Hepatic stellate cell (primary cell): ENCODE data around the gene TTYH3.
"Not testable (repeated sequence)": the region's sequence is repeated elsewhere in the genome, so short reads cannot be mapped to it uniquely, and the experiment has no call there.

Experiments
- DNase-seq: peaks from one replicate; pipeline ENCODE4 v3.0.0; 2011; ENCODE audit warnings: low spot score

Gene TTYH3

DNA sequence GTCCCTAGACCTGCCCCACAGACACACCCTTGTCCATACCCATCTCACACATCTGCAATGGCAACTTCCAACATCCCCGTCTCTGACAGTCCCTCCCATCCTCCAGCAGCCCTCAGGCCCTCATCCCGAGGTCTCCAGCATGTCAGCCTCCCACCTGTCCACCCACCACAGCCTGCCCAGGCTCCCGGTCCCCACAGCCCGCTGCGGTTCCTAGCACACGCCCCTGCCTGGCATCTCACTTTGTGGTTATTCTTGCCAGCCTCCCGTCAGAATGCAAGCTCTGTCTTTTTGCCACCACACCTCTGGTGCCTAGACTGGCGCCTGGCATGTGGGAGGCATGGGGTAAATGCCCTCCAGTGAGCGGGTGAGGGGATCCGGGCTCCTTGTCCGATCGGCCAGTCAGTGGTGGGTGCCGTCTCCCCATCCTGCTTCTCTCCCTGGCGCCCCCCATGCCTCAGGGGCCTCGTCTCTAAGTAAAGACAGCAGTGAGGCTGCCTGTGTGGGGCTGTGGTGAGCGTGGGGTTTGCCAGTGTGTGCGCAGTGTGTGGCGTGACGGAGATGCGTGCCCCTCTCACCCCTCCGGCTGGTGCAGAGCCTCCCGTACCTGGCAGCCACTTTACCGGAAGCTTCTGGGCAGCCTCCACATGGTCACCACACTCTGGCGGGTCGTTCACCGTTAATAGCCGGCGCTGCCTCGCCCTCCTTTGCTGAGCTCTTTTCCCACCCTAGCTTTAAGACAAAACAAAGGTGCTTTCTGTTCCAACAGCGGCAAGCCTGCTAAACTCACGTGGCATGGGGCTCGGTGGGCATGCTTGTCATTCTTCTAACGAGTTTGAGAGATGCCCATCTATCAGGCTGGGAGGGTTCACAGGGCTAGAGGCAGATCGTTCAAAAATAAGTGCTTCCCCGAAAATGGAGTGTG is 28.5 kb upstream of the TTYH3 start:
- no peak for DNase-seq

DNA sequence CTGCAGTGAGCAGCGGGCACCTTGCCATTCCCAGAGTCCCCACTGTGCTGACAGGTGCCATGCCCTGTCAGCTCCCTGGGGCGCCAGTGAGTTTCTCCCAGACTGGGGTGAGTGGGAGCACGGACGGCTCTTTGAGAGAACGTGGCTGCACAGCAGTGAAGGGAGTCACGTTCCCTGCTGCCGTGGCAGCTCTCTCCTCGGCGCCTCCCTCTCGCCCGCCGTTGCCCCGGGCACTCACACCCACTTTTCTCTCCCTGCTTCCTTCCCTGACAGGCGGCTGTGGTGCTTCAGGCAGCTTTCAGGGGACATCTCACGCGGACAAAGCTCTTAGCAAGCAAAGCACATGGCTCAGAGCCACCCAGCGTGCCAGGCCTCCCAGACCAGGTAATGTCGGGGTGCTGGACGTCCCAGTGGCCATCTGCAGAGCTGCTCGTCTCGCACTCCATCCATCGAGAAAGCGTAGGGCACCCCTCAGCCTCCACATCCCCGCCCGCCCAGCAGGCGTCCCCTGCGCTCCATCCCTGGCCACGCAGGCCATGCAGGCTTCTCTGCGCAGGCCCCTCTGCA is 27.1 kb upstream of the TTYH3 start:
- DNase-seq, result no peak

DNA sequence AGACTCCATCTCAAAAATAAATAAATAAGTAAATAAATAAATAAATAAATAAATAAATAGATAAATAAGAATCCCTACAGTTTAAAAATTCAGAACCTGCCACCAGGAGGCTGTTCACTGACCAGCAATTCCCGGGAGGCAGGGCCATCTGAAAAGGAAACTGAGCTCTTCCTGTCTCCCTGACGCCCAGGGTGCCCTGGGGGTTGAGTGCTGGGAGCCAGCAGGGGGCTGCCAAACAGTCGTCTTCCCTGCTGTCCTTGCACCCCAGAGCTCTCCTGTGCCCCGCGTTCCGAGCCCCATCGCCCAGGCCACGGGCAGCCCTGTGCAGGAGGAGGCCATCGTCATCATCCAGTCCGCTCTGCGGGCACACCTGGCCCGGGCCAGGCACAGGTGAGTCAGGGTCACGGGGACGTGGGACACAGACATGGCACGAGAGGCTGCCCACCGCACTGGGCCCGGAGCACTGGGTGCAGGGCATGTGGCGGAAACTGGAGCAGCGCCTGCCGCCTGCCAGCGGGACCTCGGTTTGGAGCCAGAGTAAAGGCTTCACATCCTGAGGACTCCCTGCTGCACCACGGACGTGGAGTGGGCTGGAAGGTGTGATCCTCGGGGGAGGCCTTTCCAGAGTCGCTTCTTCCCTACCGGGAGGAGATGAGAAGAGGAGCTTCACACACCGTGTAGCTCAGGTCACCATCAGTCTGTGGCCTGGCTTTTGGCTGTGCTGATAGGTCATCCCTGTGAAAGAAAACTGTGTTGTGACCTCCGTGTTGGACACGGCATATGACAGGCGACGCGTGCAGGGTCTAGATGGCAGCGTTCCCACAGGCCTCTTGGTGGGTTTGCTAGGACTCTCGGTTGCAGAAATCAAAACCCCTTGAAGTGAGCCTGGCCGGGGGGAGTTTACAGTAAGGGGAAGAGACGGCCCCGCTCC is 25.9 kb upstream of the TTYH3 start:
- no peak for DNase-seq

DNA sequence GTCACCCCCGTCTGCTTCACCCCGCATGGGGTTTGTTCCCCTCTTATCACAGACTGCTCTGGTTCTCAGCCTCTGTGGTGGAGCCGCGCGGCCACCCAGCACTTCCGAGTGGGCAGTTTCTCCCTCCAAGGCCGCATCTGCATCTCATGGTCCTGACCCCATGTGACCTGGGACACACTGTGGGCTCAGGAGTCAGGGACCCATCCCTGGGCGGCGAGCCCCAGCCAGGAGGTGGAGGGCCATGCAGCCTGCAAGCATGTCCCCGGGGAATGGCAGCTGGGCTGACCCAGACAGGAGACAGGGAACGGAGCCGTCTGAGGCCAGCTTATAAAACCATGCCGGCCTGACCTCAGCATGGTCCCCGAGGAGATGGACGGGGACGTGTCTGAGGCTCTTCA is 25.2 kb upstream of the TTYH3 start:
- DNase-seq, result no peak

DNA sequence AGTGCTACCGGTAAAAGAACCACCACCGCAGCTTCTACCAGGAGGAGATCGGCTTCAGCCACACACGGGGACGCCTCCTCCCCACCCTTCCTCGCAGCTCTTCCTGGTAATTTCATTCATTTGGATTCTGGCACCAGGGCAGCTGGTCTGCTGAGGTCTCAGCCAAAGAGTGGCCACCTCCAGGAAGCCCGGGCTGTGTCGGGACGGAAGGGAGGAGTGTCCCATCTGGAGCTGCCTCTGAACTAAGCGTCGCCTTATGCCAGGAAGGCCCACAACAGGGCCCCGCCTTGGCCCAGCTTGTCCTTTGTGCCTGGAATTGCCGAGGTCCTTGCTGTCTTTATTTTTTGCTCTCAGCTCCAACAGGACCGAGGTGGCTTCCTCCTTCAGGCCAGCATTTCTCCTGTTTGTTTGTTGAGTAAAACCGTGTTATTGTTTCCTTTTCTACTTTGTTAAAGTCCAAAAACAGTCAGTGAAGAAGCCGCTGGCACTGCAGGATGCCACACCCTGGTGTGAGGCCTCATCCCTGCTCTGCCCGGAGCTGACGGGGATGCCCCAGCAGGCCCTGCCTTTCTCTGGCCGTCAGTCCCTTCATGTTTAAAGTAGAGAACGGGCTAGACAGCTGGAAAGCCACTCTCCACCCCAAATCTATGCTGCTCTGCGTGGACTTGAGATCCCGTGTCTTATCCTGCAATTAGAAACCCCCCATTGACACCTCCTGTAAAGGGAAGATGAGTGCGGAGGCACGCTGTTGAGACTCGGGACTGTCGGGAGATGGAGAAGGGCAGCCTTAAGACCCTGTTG is 24.5 kb upstream of the TTYH3 start:
- DNase-seq, result no peak

DNA sequence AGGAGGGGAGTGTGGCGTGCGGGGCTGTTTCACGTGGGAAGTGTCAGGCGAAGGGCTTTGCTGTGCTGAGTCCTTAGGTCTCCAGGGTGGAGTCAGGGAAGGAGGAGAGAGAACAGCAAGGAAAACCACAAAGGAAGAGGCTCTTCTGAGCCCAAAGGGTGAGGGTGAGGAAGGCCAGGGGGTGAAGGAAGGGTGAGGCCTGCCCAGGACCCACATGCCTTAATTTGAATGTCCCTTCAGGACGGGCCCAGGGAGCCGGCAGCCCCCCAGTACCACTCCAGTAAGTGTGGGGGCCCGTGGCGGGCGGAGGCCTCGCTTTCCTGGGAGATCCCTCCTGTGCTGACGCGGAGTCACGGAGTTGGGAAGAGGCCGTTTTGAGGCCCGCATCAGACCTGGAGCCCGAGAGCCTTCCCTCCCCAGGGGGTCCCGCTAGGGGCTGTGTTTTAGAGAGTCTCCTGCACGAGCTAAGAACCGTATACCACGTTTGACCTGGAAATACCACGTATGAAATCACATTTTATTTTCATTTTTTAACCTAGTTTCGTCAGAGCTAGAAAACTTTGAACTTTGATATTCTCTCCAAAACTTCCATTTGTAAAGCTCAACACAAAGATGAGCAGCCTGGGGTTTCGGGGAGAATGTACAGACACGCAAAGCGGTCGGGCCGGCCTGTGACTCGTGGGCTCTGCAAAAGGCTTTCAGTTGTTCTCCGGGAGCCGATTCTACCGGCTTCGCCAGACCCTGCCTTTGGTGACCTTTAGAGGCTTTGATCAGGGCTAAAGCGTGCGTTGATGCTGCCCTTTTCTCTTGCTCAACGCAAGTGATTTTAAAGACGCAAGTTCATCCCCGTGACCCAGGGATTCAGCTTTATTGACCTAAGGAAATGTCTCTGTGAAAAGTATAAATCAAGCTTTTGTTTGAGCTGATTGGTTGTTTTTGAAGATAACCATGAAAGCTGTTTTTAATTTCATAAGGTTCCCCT is 23.6 kb upstream of the TTYH3 start:
- no peak for DNase-seq

DNA sequence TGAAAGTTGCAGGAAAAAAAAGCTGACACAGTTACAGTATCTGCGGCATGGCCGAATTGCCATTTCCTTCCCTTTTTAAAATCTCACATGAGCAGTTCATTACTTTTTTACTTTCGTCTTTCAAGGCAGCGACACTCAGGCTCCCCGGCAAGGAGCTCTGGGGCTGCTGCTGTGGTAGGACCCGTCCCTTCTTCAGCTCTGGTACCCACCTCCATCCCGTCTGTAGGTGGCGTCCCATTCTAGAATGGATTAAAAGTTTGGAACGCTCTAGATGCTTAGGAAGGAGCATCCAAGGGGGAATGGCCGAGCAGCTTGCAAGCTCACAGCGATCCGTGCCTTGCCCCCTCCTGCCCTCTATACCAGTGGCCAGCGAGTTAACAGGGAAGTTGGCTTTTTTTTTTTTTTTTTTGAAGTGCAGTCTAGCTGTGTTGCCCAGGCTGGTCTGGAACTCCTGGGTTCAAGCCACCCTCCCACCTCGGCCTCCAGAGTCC is 22.8 kb upstream of the TTYH3 start:
- DNase-seq, result peak; percentile 57

DNA sequence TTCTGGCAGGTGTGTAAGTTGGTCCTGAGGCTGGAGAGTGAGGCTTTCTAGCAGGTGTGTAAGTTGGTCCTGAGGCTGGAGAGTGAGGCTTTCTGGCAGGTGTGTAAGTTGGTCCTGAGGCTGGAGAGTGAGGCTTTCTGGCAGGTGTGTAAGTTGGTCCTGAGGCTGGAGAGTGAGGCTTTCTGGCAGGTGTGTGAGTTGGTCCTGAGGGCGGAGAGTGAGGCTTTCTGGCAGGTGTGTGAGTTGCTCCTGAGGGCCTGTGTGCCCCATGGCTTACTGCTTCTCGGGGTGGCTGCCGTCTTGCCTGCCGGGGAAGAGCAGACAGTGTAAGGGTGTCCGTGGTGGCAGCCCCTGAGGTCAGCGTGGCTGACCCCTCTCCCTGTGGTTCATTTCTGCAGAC is 22.1 kb upstream of the TTYH3 start:
- not testable (repeated sequence) for DNase-seq

DNA sequence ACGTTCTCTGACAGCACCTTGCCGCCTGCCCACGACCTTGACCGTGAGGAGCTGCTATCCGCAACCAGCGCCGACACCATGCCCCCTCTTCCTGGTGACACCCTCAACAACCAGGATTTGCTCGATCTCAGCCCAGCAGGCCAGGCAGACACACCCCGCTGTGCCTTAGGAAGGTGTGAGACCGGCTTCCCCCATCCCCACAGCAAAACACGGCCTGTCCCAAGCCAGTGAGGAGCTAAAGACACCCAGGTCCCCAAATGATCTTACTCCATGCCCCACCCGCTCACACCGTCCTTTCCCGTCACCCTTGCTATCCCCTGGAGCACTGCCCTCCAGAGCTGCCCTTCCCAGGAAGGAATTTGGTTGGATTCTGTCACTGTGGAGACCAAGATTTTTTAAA is 21.3 kb upstream of the TTYH3 start:
- no peak for DNase-seq

DNA sequence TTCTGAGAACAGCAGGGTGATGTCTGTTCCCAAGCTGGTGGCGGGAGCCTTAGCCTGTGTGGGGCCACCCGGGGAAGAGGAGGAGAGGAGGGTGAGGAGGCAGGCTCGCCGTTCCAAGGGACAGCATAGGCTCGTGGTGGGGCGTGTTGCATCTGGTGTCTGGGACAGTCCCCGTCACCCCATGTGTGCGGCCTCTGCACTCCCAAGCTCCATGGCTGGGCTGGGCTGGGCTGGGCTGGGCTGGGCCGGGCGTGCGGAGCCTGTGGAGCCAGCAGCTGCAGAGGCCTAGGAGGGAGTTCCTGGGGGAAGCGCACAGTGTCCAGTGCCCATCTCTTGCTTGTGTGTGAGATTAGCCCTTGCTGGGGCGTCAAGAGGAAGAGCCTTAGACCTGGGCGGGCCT is 20.9 kb upstream of the TTYH3 start:
- DNase-seq, result no peak

DNA sequence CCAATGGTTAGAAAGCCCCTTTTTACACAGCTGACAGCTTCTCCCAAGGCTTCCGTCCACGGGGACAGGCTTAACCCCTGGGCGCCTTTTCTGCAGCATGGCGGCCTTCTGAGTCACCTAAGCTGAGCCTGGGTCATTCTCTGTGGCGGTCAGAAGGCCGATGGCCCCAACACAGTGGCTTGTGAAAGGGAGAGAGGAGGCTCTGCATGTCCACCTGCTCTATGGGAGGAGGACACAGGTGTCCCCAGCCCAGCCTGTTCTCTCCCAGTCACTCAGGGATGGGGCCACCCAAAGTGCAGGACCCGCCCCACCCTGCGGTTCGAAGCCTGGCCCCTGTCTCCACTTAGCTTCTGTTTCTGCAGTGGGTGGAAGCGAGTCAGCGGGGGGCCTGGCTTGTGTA is 20.4 kb upstream of the TTYH3 start:
- no peak for DNase-seq

DNA sequence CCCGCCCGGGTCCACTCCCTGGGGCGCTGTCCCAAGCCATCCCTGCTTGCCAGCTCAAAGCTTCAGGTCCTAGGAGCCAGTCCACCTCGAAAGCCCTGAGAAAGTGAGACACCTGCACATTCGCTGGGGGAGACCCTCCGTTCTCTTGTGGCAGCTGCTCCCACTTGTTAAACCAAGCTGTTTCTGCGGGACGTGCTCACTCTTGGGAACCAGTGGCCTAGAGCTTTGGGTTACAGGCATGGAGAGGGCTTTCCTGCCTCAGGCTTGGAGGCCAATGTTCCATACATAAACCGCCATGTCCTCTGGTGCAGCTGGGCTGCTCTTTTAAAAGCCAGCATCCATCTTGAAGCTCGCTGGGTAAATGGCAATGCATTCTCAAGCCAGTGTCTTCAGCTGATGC is 19.9 kb upstream of the TTYH3 start:
- DNase-seq, result no peak

DNA sequence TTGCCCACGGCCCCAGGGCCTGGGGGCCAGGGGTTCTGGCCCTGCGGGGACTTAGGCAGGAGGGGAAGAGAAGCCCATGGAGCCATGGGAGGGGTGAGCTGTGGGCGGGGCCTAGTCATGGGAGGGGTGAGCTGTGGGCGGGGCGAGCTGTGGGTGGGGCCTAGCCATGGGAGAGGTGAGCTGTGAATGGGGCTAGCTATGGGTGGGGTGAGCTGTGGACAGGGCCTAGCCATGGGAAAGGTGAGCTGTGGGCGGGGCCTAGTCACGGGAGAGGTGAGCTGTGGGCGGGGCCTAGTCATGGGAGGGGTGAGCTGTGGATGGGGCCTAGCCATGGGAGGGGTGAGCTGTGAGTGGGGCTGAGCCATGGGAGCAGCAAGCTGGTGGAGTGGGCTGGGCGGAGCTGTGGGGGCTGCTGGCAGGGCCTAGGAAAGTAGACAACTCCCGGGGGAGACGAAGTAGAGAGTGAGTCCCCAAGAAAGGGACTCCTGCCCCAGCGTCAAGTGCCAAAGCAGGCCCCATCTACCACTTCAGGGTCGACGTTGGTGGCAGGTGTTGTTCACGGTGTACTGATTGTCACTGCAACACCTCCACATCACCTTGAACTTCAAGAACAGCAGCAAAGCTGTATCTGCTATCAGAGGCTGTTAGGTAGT is 19.2 kb upstream of the TTYH3 start:
- no peak for DNase-seq

DNA sequence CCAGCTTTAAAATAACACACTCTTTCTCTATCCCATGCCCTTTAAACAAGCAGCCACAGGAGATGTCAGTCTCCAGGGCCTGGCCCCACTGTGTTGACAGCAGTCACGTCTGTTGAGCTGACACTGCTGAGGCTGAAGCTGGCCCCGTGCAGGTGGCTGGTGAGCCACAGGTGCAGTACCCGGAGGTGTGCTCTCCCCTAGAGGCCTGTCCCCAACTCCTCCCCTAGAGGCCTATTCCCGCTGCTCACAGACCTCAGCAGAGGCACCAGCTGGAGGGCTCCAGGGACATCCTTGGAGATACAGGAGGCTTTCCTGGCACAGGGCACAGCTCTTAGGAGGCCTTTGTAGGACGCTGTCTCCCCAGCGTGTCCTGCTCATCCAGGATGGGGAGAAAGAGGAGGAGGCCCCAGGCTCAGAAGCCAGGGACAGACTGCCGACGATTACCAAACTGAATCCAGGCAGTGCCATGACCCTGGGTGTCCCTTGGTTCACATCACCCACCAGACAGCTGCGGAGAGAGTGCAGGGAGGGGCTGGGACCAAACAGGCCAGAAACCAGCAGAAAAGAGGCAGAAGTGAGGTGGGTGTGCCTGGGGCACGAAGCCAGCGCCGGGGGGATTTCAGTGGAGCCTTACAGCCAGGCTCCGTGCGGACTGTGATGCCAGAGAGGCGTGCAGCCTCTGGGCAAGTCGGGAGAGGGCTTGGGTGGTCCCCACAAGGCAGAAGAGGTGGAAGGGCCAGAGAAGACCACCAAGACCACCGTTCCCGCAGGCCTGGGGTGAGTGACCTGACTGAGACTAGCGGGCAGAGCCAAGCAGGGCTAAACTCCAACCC is 18.5 kb upstream of the TTYH3 start:
- DNase-seq, result no peak

DNA sequence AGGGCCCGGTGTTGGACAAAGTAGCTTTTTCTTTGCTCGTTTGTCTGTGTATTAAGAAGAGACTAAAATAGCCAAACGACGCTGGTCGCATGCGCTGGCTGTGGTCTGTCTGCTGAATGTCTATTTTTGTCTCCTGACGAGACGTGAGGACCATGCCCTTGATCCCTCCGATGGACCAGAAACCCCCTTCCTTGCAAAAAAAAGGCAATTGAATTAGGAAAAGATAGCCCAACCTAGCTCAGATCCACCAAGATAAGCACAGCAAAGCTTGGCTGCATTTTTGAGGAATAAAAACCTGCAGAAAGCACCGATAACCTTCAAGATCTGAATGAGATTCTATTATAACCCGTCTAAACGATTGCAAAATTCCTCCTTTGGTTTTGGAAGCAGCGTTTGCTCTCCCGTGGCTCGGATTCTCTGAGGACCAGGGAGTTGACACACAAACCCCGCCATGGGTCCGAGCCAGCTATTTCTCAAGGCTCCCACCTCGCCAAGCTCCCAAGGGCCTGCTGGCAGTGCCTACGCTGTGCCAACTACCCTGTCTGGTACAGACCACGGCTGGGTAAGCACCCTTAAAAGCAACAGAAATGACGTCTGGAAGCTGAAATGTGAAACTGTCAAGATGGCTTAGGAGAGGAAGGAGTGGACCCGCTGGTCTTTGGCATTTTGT is 17.7 kb upstream of the TTYH3 start:
- DNase-seq, result peak; percentile 65

DNA sequence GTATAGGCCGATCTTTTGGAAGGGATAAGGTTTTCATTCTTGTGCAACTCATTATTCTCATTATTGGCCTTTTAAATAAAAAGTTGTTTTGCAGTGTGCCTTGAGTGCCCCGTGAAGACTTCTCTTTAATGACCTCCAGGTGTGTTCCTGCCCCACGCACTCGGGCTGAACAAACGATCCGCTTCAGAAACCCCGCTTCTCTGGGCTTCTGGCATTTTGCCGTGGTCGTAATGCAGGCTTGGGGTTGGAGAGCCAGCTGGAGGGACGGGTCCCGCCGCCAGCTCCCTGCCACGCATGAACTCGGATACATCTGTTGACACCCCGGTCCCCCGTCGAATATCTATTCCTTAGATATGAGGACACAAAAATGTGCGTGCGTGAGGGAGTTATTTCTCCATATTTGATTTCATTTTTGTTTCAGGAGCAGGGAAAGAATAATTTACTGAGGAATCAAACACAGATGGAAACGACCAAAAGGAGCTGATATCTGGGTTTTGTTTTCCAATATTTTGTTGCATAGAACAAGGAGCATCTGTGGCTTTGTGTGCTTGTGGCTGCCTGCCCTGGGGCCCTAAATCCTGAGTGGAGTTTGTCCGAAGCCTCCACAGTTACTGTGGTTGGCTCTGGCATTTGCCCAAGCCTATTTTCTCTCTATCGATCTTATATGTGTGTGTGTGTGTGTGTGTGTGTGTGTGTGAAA is 17.0 kb upstream of the TTYH3 start:
- no peak for DNase-seq

DNA sequence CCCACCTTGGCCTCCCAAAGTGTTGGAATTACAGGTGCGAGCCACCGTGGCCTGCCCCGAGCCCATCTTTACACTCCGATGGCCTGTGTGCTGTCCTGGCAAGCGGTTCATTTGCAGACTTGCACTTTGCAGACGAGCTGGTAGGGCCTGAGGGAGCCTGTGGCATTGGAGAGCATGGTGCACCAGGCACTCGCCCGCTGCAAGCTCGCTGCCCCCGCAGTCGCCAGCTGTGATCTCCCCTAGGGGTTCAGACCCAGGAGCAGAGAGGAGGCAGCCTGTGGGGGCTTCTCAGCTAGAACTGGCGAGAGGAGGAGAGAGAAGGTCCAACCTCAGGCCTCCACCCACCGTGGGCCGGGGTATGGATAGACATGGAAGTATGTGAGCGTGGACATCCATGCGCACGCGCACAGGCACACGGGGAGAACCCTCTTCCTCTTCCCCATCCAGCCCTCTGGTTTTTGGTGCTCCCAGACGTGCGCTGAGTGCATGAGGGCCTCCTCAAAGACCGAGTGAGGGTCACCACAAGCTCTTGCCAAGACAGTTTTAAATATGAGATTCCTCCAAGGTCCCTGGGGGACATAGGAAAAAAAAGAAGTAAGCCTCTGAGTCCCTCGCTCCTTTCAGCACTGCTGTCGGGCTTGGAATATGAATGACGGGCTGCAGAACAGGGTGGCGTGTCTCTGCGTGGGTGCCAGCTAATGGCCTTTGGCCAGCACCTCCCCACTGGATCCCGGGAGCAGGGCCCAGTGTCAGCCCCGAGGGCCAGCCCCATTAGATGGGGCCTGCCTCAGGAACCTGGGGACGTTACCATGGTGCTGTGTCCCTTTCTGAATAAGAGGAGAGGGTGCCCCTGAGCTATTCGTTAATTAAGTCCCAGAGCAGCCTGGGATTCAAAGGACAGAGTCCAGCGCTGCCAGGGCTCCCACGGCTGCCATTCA is 15.1 kb upstream of the TTYH3 start:
- DNase-seq, result no peak
